Fibroblast of skin of back (primary cell): Measurements from ENCODE around the gene DRC7.
"Not testable (repeated sequence)": the region's sequence is repeated elsewhere in the genome, so short reads cannot be mapped to it uniquely, and the experiment has no call there.

Source experiments
- DNase-seq: peaks from one replicate; pipeline ENCODE4 v3.0.0-alpha.2; 2013

DRC7 gene

DNA sequence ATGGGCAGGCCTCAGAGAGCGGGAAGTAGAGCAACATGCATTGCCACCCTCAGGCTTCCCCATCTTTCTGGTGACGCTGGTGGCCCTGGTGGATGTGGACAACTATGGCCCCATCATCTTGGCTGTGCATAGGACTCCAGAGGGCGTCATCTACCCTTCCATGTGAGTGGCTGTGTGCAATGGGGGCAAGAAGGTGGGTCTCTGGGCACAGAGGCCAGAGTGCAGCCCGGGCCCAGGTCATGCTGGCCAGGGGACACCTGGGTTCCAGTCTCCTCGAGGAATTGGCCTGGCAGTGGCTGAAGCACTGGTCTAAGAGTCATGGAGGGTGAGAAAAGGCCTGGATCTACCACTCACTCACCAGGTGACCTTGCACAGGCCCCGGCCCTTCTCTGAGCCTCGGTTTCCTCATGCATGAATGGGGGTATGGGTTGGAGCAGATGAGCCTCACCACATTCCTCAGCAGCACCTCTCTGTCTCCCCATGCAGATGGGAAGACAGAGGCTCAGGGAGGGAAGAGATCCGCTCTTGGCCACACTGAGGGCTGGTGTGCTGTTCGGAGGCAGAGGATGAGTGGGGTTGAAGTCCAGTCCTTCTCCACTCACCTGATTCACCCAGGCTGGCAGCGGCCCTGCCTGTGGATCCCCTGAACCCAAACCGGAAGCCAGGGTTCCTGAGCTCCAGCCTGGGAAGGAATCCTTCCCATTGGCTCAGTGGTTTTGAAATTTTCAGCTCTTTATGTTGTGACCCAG lies 33.7 kb upstream of the DRC7 start:
- DNase-seq = no peak

DNA sequence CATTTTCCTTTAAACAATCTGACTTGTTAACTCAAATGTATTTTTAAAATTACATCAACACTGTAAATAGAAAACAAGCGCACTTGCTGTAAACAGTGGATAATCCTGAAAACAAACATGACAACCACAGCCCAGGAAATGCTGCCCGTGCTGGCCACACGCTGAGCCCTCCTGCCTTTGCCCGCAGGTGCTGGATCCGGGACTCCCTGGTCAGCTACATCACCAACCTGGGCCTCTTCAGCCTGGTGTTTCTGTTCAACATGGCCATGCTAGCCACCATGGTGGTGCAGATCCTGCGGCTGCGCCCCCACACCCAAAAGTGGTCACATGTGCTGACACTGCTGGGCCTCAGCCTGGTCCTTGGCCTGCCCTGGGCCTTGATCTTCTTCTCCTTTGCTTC lies 33.1 kb upstream of the DRC7 start:
- no peak for DNase-seq

DNA sequence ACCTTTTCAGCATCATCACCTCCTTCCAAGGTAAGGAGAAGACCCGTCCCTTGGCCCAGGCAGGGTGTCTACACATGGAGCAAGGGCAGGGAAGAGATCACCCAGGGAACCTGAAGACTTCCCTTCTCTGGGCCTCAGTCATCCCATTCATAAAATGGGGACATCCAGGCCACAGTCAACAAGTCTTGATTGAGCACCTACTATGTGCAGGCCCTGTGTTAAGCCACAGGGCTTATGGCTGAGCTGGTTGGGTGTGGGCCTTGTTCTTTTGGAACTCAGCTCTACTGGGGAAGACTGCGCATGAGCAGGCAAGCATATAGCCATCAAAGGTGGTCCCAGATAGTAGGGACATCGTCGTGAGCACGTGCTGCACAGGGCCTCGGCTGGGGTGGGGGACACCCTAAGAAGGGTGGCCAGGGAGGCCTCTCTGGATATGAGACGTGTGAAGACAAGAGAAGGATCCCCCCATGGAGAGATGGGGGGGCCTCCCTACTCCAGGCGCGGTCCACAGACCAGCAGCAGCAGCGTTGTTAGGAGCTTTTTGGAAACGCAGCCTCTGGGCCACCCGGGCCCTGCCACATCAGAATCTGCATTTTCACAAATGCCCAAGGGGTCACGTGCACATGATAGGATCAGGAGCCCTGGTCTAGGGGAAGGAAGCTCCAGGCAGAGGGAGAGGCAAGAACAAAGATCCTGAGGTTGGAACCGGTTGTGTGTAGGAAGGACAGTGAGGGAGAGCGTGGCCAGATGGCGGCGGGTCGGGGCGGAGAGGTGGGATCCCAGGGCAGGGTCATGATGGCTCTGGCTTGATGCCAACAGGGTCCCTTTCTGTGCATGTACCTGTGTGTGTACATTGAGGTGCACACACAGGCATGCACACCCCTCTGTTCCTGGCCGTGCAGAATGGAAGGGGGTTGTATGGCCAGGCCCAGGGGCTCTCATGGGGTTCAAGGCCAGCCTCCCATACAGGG lies 32.4 kb upstream of the DRC7 start:
- DNase-seq = no peak

DNA sequence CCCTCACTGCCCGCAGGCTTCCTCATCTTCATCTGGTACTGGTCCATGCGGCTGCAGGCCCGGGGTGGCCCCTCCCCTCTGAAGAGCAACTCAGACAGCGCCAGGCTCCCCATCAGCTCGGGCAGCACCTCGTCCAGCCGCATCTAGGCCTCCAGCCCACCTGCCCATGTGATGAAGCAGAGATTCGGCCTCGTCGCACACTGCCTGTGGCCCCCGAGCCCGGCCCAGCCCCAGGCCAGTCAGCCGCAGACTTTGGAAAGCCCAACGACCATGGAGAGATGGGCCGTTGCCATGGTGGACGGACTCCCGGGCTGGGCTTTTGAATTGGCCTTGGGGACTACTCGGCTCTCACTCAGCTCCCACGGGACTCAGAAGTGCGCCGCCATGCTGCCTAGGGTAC lies 31.2 kb upstream of the DRC7 start:
- no peak for DNase-seq

DNA sequence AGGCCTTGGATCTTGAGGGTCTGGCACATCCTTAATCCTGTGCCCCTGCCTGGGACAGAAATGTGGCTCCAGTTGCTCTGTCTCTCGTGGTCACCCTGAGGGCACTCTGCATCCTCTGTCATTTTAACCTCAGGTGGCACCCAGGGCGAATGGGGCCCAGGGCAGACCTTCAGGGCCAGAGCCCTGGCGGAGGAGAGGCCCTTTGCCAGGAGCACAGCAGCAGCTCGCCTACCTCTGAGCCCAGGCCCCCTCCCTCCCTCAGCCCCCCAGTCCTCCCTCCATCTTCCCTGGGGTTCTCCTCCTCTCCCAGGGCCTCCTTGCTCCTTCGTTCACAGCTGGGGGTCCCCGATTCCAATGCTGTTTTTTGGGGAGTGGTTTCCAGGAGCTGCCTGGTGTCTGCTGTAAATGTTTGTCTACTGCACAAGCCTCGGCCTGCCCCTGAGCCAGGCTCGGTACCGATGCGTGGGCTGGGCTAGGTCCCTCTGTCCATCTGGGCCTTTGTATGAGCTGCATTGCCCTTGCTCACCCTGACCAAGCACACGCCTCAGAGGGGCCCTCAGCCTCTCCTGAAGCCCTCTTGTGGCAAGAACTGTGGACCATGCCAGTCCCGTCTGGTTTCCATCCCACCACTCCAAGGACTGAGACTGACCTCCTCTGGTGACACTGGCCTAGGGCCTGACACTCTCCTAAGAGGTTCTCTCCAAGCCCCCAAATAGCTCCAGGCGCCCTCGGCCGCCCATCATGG lies 30.5 kb upstream of the DRC7 start:
- DNase-seq = no peak

DNA sequence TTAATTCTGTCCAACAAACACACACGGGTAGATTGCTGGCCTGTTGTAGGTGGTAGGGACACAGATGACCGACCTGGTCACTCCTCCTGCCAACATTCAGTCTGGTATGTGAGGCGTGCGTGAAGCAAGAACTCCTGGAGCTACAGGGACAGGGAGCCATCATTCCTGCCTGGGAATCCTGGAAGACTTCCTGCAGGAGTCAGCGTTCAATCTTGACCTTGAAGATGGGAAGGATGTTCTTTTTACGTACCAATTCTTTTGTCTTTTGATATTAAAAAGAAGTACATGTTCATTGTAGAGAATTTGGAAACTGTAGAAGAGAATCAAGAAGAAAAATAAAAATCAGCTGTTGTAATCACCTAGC lies 30.0 kb upstream of the DRC7 start:
- DNase-seq = no peak

DNA sequence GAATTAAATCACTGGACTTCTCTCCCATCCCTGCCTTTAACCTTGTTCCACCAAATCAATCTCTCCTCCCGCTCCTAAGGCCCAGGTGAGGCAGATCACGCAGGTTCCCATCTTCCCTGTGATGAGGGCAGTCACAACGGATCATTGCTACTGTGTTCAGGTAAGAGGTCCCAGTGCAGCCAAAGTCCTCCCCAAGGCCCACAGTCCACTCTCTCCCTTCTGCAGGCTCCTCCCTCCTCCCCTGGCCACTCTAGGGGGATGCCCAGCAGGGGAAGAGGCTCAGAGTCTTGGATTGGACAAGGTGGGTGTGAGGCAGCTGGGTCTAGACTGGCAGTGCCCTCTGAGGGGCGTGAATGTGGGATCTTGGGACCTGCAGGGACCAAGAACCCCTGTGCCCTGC lies 29.1 kb upstream of the DRC7 start:
- no peak for DNase-seq

DNA sequence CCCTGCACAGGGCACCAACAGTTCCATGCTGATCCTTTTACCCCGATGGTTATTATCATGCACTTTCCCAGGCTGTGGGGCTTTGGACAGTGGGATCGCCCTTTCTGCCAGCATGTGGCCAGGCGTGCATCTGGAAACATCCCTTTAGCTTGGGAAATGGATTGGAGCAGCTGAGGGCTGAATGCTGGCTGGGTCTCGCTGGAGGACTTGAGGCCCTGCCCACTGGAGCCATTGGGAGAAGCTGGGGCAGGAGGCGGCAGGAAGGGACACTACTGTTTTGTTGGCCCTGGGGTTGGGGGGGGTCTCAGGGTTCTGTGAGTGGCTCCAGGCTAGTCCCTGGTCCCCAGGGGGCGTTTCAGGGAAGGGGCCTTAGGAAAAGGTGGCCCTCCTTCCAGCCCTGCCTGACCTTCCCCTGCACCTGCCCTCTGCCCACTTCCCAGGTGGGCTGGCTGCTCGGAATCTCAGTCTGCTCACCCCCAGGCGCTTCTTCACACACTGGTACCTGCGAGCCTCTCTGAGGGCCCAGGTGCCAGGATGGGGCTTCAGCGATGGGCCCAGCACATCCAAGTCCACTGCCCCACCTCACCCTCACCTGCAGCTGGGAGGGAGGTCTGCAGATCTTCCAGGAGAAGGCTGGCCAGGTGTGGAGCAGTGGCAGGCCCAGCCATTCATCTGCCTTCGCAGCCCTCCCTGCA lies 28.1 kb upstream of the DRC7 start:
- no peak for DNase-seq

DNA sequence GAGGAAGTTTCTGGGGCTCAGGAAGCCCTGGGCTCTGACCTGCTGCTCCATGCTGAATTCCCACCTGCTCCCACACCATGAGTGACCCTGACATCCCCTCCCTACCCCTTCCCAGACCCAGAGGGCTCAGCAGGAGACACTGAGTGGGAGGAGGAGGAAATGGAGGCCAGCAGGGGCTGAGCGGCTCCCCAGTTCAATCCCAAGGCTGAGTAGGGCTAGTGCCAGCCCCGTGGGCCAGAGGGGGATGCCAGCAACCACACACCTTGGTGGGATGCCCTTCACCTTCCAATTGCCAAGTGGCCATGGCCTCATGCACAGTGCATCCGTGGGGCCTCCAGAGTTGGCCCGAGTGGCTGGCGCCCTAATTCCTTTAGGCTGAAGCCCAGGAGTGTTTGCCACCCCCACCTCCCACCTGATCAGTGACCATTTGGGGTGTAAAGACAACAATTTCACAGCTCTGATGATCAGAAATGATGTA lies 27.5 kb upstream of the DRC7 start:
- no peak for DNase-seq

DNA sequence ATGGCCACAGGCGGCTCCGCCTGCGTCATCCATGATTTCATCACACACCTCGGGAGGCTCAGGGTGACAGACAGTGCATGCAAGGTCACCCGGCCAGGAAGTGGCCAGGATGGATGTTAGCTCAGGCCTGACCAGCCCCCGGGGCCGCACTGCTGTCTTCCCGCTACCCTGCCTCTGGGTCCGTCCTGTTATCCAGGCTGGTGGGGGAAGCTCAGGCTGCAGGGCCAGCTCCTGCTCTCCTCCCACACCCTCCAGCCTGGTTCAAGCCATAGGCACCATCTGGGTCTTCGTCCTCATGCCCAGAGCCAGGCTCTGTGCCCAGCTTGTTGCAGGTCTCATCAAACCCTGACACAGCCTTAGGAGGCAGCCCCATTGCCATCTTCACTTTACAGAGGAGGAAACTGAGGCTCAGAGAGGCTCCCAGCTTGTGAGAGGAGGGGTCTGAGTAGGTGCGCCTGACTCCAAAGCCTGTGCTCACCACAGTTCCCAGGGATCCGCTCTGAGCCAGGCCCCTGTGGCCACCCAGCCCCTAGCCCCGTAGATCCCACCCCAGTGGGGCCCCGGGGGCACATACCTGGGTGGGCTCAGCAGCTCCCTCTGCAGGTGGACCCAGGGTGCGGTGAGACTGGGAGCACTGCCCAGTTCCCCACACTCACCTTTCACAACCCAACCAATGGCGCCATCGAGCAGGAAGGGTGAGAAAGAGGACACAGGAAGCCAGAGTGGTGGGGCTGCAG lies 26.9 kb upstream of the DRC7 start:
- no peak for DNase-seq

DNA sequence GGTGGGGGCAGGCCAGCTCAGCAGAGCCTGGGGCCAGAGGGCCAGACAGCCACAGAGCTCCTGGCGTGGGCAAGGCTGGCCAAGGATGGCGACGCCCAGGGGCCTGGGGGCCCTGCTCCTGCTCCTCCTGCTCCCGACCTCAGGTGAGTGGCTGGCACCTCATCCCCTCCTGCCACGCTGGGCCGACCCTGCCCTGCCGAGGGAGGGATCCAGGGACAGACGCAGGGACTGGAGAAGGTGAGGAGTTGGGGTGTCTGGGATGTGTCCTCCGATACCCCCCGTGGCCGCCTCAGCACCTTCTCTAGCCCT lies 26.4 kb upstream of the DRC7 start, which contains the start of gene ADGRG3:
ADGRG3 (plus strand) TSS at position 44 of the 309 bp plus-strand sequence; CDS start at position 86, 42 bp downstream.
- no peak for DNase-seq

DNA sequence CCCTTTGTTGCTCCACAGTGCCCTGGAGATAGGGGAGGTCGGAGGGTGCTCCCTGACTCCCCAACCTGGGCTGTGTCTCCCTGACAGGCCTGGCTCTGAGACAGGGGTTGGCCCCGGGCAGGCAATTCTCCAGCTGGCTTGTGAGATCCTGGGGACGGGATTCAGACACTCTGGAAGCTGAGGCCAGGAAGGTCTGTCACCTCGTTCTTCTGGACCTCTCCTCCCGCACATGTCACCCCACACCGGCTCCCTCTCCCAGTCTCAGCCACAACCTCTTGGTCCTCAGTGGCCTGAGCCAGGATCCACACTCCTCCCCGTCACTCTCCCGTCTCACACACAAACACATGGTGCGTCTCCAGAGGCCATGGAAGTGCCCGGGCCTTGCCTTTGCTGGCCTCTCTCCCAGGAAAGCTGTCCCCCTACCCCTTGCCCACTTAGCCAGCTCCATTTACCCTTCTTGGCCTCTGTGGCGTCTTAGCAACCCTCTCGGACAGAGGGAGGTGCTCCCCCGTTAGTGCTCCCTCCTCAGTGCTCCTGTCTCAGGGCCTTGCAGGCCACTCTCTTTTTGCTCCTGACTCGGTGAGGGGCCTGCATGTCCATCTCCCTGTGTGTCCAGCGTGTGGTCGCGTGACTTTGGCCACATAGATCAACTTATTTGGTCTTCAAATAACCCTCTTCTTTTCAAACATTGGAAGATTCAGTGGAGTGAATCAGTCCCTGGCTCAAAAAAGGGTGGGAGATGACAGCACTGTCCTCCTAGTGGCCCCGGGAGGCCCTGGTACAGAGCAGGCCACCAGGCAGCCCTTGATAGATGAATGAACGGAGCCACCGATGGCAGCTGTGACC lies 25.8 kb upstream of the DRC7 start:
- no peak for DNase-seq

DNA sequence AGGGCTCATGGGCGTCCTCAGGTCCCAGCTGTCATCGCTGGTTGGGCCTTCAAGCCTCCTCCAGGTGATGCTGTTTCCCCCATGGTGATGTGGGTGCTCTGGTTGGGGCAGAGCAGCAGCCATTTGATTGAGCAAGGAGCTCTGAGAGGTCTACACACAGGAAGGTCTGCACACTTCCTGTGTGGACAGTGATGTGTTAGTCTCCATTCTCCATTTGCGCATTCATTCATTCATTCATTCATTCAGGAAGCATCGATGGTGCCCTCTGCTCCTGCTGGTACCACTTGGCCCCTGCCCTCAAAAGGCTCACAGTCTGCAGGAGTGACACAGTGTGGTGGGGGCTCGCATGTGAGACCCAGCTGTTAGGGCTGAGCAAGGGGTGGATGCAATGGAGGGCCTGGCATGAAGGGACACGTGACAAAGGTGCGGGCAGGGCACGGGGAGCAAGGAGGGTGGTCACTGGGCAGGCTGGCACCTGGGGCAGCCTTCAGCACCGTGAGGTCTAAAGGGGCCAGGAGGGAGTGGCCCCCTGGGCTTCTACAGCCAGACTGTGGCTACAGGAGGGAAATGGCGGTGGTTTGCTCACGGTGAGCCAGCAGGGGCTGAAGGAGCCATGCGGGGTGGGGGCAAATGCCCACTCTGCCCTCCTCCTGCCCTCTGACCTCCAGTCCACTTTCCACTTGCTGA lies 25.0 kb upstream of the DRC7 start:
- no peak for DNase-seq

DNA sequence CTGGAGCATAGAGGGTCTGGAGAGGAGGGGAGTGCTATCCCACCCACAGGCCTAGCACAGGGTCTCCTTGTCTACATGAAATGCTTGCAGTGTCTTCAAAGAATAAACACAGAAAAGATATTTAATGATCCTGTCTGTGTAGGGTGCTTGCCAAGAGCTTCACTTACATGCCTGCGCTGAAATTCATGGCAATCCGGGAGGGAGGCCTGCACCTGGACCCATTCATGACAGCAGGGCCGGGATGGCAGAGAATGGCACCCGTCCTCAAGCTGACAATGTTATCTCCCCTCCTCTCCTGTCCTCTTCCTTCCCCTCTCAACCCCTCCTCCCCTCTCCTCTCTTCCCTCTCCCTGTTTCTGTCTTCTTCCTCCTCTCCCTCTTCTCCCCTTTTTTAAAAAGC lies 24.4 kb upstream of the DRC7 start:
- DNase-seq = no peak

DNA sequence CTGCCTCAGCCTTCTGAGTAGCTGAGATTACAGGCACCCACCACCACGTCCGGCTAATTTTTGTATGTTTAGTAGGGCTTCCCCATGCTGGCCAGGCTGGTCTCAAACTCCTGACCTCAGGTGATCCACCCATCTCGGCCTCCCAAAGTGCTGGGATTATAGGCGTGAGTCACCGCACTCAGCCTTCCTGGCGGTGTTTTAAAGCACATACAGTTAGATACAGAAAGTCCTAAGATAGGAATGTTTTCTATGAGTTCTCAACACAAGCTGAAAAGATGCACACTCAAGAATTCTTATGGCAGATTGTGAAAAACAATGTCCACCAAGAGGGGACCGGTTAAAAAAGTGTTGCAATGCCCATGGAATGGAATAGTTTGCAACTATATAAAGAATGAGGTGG lies 23.2 kb upstream of the DRC7 start:
- DNase-seq = not testable (repeated sequence)

DNA sequence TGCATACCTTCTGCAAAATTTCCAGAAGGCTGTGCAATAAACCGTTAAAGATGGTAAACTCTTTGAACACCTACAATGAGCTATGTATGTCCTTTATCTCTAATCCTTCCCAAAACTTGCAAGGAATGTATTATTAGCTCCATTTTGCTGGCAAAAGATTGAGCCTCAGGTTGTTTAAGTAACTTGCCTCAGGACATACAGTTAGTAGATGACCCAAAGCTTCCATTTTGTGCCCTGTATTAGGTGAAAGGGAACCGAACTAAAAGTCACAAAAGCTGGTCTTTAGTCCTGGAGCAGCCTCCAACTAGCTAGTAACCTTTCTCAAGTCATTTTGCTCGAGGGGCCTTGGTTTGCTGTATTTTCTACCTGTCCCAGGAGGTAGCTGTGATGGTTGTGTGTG lies 22.2 kb upstream of the DRC7 start:
- no peak for DNase-seq

DNA sequence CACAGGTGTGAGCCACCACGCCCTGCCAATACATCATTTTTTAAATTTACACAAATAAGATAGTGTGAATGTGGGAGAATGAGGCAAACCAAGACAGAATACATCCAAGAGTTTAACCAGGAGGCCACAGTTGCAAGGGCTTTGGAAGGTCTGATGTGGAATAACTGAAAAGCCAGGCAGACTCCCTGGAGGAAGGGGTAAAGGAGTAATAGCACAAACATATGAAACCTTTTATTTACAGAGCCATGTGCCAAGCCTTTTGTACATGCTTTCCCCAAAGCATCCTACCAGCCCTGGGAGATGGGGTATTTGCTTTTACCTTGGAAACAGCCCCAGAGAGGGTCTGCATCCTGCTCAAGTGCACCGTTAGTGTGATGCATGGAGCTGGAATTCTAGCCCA lies 21.8 kb upstream of the DRC7 start:
- DNase-seq = no peak

DNA sequence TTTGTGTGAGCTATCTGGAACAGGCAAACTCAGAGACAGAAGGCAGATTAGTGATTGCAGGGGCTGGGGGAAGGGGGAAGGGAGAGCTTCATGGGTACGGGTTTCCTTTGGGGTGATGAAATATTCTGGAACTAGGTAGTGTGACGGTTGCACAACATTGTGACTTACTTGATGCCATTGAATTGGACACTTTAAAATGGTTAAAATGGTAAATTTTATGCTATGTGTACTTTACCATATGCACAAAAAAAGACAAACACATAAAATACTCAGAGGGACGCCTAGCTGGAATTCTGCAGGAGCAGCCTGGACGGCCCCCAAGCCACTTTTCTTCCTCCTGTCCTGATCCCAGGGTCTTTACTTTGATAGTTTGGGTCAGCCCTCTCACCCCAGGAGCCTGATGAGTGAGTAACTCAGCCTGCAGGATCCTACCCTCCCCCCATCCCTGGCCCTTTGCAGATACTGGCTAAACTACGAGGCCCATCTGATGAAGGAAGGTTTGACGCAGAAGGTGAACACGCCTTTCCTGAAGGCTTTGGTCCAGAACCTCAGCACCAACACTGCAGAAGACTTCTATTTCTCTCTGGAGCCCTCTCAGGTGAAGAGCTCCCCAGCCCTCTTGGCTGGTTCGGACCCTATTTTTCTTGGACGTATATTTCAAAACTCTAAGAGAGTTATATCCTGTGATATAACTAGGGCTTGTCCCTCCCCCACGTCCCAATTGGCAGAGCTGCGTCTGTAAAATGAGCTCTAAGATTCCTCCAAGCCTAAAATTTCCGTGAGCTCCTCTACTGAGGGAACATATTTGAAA lies 18.7 kb upstream of the DRC7 start:
- peak; percentile 13 for DNase-seq

DNA sequence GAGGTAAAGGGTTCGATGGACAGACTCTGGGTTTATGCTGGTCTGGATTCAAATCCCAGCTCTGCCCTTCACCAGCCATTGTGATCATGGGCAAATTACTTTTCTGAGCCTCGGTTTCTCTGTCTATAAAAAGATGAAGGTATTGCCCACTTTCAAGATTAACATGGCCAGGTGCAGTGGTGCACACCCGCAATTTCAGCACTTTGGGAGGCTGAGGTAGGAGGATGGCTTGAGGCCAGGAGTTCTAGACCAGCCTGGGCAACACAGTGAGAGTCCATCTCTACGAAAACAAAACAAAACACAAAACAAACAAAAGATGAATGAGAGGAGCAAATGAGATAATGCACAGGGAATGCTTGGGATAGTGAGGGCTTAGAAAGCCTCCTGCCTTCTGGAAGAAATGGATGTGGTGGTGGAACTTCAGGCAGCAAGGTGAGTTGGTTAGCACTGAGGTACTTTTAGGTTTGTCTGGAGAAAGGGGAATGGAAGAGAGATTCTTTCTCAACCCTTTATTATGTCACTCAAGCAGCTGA lies 18.0 kb upstream of the DRC7 start:
- no peak for DNase-seq
